B cell (primary cell): Measurements from ENCODE around the gene CASK. TPM values are rescaled to one million over a fixed set of nuclear protein-coding genes. Genes with fewer than 3 reads are reported as not detected.

Experiments used
- ATAC-seq: fragments of 200-7000 bp; cut with Tn5 transposase; one replicate; pipeline ENCODE4 v1.10.0; 2021; ENCODE audit warnings: low read depth, mild to moderate bottlenecking, moderate number of reproducible peaks, moderate library complexity
- CTCF ChIA-PET: fragments of 350-600 bp; sonication (Branson Sonifier 250); formaldehyde crosslinking; loops from one replicate; lab custom pipeline; 2021; ENCODE audit warnings: antibody characterized with exemption, inconsistent platforms; lab: Charles Lee
- POLR2A ChIA-PET: fragments of 350-600 bp; sonication (Branson Sonifier 250); formaldehyde crosslinking; loops from one replicate; lab custom pipeline; 2021; ENCODE audit warnings: antibody characterized with exemption; lab: Charles Lee
- DNase-seq: peaks from one replicate; pipeline ENCODE4 v3.0.0; 2013
- H2AFZ ChIP-seq: 2 replicates; pipeline ENCODE4 v1.6.1; 2012; ENCODE audit warnings: mild to moderate bottlenecking, low read depth, low read length; ENCODE audit not compliant: insufficient read depth, poor library complexity, severe bottlenecking
- H3K27ac ChIP-seq, 2 donors: 1 replicate in 1 of 2; 2 replicates in 1 of 2; pipeline ENCODE4 v1.5.1; 2012 to 2013; ENCODE audit warnings: low read length in 2 of 2, mild to moderate bottlenecking in 2 of 2, moderate library complexity in 1 of 2
- H3K27me3 ChIP-seq, 4 experiments: fragments of 200-600 bp in 1 of 4; sonication (generic) in 1 of 4; replicated peaks in 1 of 4; 1 replicate in 2 of 4; 2 replicates in 2 of 4; pipeline versions ENCODE4 v1.6.1 to v1.7.0; 2013 to 2016; ENCODE audit warnings: low read length in 3 of 4, mild to moderate bottlenecking in 2 of 4, mixed read lengths in 1 of 4, moderate library complexity in 1 of 4; ENCODE audit not compliant: insufficient read depth in 4 of 4, control insufficient read depth in 3 of 4; ENCODE audit errors: control extremely low read depth in 1 of 4
- H3K36me3 ChIP-seq, 2 experiments: replicated peaks in 1 of 2; 1 replicate in 1 of 2; 2 replicates in 1 of 2; pipeline versions ENCODE4 v1.6.1 to v1.7.1; 2013; ENCODE audit warnings: low read length in 1 of 2; ENCODE audit not compliant: insufficient read depth in 2 of 2, control insufficient read depth in 1 of 2; ENCODE audit errors: control extremely low read depth in 1 of 2, extremely low read depth in 1 of 2
- H3K4me1 ChIP-seq, 2 donors: fragments of 200-600 bp in 1 of 2; sonication (generic) in 1 of 2; 1 replicate in 1 of 2; 2 replicates in 1 of 2; pipeline versions ENCODE4 v1.5.1 to v1.6.1; 2013 to 2017; ENCODE audit warnings: low read length in 2 of 2; ENCODE audit not compliant: control insufficient read depth in 2 of 2, insufficient read depth in 2 of 2
- H3K4me2 ChIP-seq: replicated peaks from 2 replicates; pipeline ENCODE3; 2012; ENCODE audit warnings: mild to moderate bottlenecking, low read depth, low read length; ENCODE audit not compliant: poor library complexity, severe bottlenecking
- H3K4me3 ChIP-seq, 5 experiments: fragments of 200-600 bp in 1 of 5; sonication (generic) in 1 of 5; 1 replicate in 3 of 5; 2 replicates in 2 of 5; pipeline versions ENCODE4 v1.5.1 to v1.7.0; 2011 to 2016; ENCODE audit warnings: low read length in 4 of 5, mild to moderate bottlenecking in 4 of 5, low read depth in 2 of 5, control low read depth in 1 of 5, moderate library complexity in 1 of 5; ENCODE audit not compliant: insufficient read depth in 1 of 5; ENCODE audit errors: control extremely low read depth in 1 of 5, extremely low read depth in 1 of 5
- H3K79me2 ChIP-seq: fragments of 200-600 bp; sonication (generic); one replicate; pipeline ENCODE4 v1.6.0; 2016; ENCODE audit warnings: low read length; ENCODE audit not compliant: control insufficient read depth, insufficient read depth
- H3K9ac ChIP-seq: fragments of 200-600 bp; sonication (generic); 2 replicates; pipeline ENCODE4 v1.6.1; 2017; ENCODE audit warnings: mild to moderate bottlenecking, low read length, moderate library complexity
- H3K9me3 ChIP-seq, 3 donors: one replicate each; pipeline versions ENCODE4 v1.6.1 to v1.7.1; 2013; ENCODE audit warnings: low read length in 2 of 3; ENCODE audit not compliant: control insufficient read depth in 2 of 3, insufficient read depth in 1 of 3; ENCODE audit errors: control extremely low read depth in 1 of 3
- H4K20me1 ChIP-seq: 2 replicates; pipeline ENCODE4 v1.6.0; 2012; ENCODE audit warnings: mild to moderate bottlenecking, low read length; ENCODE audit not compliant: insufficient read depth, control insufficient read depth, poor library complexity, severe bottlenecking
- H3K27ac Mint-ChIP-seq: one replicate; pipeline ENCODE4 v1.8.0; 2021; ENCODE audit warnings: mixed read lengths
- H3K27me3 Mint-ChIP-seq: one replicate; pipeline ENCODE4 v1.8.0; 2021; ENCODE audit warnings: mixed read lengths
- H3K4me1 Mint-ChIP-seq: one replicate; pipeline ENCODE4 v1.8.0; 2021; ENCODE audit warnings: mixed read lengths
- H3K4me3 Mint-ChIP-seq: one replicate; pipeline ENCODE4 v1.8.0; 2021; ENCODE audit warnings: mixed read lengths
- H3K9me3 Mint-ChIP-seq: one replicate; pipeline ENCODE4 v1.8.0; 2022; ENCODE audit warnings: mixed read lengths; ENCODE audit not compliant: insufficient read depth
- EZH2 ChIP-seq: IDR thresholded peaks from 2 replicates; pipeline ENCODE4 v1.6.1; 2012; ENCODE audit warnings: borderline replicate concordance, low read depth, mild to moderate bottlenecking, moderate library complexity, low read length; ENCODE audit not compliant: insufficient read depth, poor library complexity, severe bottlenecking
- WGBS: methylation state at CpG from one replicate; pipeline ENCODE4 v1.1.5; 2013; ENCODE audit warnings: missing lambda C conversion rate; ENCODE audit not compliant: insufficient coverage; 5-methylcytosine and 5-hydroxymethylcytosine counted together
- intact Hi-C: fragments of 100-400 bp; cut with micrococcal nuclease; formaldehyde crosslinking; loops from one replicate; pipeline ENCODE4 v1.10.0; 2022
- polyA plus RNA-seq: library from polyadenylated mRNA; depleted of rRNA; stranded (reverse); fragments of >200 nt; gene quantifications from 2 replicates; pipeline ENCODE4 v1.2.3, GENCODE V29; 2012
- total RNA-seq, 2 donors: library from RNA; stranded (reverse); fragments of 120-200 nt in 1 of 2; gene quantifications; 1 replicate in 1 of 2; 2 replicates in 1 of 2; pipeline versions ENCODE4 v1.2.3 to v1.2.4, GENCODE V29; 2013 to 2022
- TF ChIP-seq, protein P1 (sequence below): fragments of 200-600 bp; IDR thresholded peaks from one replicate; pipeline ENCODE4 v1.8.0; 2022; ENCODE audit warnings: antibody characterized with exemption, mild to moderate bottlenecking

CASK gene
- total and polyA plus RNA-seq, 2 donors (not counting 1 experiment from before 2014, with no cell fraction given): 14.2 to 50.4 TPM

DNA sequence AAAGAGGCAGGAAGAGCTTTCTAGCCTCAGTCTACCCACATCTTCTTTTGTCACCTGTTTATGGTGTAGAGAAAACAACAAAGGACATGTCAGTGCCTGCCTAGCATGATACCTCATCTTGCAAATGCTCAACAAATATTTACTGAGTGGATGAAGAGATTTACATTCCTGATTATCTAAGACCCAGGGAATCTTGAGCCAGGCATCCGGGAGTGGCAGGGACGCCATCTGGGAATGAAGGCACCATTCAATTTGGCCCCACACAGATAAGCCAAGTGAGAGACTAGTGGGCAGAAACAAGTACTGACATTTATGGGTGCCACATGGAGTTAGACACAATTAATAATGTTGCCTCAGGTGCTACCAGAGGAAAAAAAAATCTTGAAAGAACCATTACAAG is 36.8 kb upstream of the CASK start:
- Histone ChIP-seq H3K4me3 (no peak overlapping the region), H3K9ac (no peak overlapping the region), H3K27ac (no peak overlapping the region), H3K9me3 (no peaks in the 10 kb centered on the region), H3K36me3 (no peaks in the 10 kb centered on the region), H3K4me2 (no peak overlapping the region), H3K4me1 (no peaks in the 10 kb centered on the region), H3K79me2 (no peaks in the 10 kb centered on the region), H3K27me3 (no peaks in the 10 kb centered on the region), H4K20me1 (no peaks in the 10 kb centered on the region), H2AFZ (no peak overlapping the region)
- DNase-seq (no peak), ATAC-seq (no peak)
- no peaks in the 10 kb centered on the region for H3K4me1 Mint-ChIP-seq
- no peaks in the 10 kb centered on the region for H3K9me3 Mint-ChIP-seq
- WGBS: 100% methylated on average over 1 of the region's 2 CpGs
- ChIA-PET CTCF (no interaction called here), POLR2A (no interaction called here)
- H3K4me3 Mint-ChIP-seq: no peak overlapping the region
- intact Hi-C loops: no loop called here
- peaks cover 4% of the 10 kb centered on the region for H3K27me3 Mint-ChIP-seq
- no peak overlapping the region for H3K27ac Mint-ChIP-seq
- TF ChIP-seq, protein P1, sequence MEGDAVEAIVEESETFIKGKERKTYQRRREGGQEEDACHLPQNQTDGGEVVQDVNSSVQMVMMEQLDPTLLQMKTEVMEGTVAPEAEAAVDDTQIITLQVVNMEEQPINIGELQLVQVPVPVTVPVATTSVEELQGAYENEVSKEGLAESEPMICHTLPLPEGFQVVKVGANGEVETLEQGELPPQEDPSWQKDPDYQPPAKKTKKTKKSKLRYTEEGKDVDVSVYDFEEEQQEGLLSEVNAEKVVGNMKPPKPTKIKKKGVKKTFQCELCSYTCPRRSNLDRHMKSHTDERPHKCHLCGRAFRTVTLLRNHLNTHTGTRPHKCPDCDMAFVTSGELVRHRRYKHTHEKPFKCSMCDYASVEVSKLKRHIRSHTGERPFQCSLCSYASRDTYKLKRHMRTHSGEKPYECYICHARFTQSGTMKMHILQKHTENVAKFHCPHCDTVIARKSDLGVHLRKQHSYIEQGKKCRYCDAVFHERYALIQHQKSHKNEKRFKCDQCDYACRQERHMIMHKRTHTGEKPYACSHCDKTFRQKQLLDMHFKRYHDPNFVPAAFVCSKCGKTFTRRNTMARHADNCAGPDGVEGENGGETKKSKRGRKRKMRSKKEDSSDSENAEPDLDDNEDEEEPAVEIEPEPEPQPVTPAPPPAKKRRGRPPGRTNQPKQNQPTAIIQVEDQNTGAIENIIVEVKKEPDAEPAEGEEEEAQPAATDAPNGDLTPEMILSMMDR: no peak
- no peak for TF ChIP-seq EZH2

DNA sequence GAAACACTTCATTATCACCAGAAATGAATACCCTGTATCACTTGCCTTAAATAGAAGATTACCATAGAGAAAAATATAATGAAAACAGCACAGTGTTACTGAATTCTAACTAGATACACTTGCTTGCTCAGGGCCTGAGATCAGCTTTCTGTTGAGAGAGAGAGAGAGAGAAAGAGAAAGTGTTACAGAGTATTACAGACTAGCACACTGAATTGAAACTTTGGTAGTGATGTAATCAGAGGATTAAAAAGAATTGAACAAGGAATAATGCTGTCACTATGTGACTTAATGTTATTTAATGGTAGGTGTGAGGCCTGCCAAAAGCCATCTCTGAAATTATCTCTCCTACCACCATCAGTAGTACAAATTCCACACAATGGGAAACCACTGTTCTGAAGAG is 35.5 kb upstream of the CASK start:
- Histone ChIP-seq H3K36me3 (no peaks in the 10 kb centered on the region), H3K4me2 (no peak overlapping the region), H3K79me2 (no peaks in the 10 kb centered on the region), H4K20me1 (no peaks in the 10 kb centered on the region), H3K9ac (no peak overlapping the region), H2AFZ (no peak overlapping the region), H3K9me3 (no peaks in the 10 kb centered on the region), H3K27ac (no peak overlapping the region), H3K4me3 (no peak overlapping the region), H3K27me3 (no peaks in the 10 kb centered on the region), H3K4me1 (no peaks in the 10 kb centered on the region)
- ATAC-seq (no peak), DNase-seq (no peak)
- H3K4me1 Mint-ChIP-seq: no peaks in the 10 kb centered on the region
- TF ChIP-seq, protein P1: no peak
- TF ChIP-seq EZH2: no peak
- H3K27me3 Mint-ChIP-seq: peaks cover 4% of the 10 kb centered on the region
- ChIA-PET CTCF (no interaction called here), POLR2A (no interaction called here)
- intact Hi-C loops: no loop called here
- no peak overlapping the region for H3K4me3 Mint-ChIP-seq
- no peaks in the 10 kb centered on the region for H3K9me3 Mint-ChIP-seq
- H3K27ac Mint-ChIP-seq: no peak overlapping the region
